ENCODE results near the gene CTAGE8. TPM values are rescaled to one million over a fixed set of nuclear protein-coding genes. Genes with fewer than 3 reads are reported as not detected.
"Not testable (repeated sequence)": the region's sequence is repeated elsewhere in the genome, so short reads cannot be mapped to it uniquely, and the experiment has no call there.

The CTAGE8 gene, protein sequence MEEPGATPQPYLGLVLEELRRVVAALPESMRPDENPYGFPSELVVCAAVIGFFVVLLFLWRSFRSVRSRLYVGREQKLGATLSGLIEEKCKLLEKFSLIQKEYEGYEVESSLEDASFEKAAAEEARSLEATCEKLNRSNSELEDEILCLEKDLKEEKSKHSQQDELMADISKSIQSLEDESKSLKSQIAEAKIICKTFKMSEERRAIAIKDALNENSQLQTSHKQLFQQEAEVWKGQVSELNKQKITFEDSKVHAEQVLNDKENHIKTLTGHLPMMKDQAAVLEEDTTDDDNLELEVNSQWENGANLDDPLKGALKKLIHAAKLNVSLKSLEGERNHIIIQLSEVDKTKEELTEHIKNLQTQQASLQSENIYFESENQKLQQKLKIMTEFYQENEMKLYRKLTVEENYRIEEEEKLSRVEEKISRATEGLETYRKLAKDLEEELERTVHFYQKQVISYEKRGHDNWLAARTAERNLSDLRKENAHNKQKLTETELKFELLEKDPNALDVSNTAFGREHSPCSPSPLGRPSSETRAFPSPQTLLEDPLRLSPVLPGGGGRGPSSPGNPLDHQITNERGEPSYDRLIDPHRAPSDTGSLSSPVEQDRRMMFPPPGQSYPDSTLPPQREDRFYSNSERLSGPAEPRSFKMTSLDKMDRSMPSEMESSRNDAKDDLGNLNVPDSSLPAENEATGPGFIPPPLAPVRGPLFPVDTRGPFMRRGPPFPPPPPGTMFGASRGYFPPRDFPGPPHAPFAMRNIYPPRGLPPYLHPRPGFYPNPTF
- 1 to 10 TPM in 1 of 4 donors, under 1 TPM in 3; 0.32 to 1.3 (median 0.56) TPM for total RNA-seq

DNA sequence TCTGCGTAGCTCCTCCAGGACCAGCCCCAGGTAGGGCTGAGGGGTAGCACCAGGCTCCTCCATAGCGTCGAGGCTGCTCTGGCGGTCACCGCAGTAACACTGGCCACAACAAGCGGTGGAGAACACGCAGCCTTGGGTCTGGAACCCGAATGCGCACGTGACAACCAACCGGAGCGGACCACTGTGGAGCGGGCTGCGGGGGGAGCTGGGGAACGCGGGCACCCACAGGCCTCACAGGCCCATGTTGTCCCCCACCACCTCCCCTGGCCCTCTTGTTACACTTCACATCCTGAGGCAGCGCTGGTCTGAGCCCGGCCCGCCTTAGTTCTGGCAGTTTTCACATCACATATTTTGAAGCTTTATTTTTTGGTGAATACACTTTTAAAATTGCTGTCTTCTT lies at the start of gene CTAGE8:
Gene CTAGE8, minus strand, starts transcription at position 101 of the 400 bp plus-strand sequence. Its CDS starts 38 bp downstream, at position 63.
- not testable (repeated sequence) for ATAC-seq (ENCODE audit: low FRiP score); DNase-seq (ENCODE audit: low spot score)

DNA sequence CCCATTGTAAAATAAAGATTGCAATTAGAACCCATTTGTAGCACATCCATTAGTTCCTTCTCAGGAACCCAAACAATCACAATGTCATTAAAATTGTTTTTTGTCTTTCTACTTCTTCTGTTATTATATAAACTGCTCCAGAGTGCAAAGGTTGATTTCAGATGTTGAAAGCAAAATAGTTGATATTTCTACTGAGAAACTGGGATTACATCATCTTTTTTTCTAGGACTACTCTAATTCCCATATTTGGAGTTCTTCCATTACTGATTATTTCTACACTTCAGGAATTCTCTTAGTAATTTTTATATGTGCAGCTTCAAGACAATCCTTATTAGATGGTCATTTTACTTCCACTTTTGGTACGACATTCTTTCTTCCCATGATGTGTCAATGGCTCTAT lies 48.4 kb upstream of the CTAGE8 start:
- ATAC-seq (ENCODE audit: low FRiP score); DNase-seq (ENCODE audit: low spot score): not testable (repeated sequence)

DNA sequence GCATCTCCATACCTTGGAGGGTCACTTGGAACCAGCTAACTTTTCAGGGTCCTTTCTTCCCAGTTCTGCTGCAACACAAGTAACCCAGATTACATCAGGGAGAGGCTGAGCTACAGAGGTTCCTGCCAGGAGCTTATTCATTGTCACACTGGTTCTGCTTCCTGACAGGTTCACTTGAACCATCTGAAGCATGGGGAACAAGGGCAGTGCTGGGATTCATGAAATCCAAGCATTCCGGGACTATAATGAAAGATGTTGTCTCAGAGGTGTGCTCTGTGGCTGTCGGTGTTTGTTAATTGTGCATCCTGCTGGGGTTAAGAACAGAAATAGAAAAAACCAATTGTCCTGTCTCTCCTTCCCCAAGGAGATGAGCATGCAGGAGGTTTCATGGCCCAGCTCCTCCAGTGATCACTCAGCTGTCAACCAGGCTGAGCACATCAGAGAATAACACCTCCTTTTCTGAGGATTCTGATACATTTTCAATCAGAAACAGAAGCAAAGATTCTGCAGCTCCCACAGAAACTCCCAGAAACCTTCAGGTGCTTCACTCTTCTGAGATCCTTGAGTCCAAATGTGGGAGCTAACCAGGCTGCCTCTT lies 42.9 kb upstream of the CTAGE8 start, which contains the start of gene OR2A1:
Gene OR2A1, plus strand, starts transcription at position 548 of the 598 bp plus-strand sequence. CDS start 5,706 bp downstream, outside the sequence.
- not testable (repeated sequence) for ATAC-seq (ENCODE audit: low FRiP score); DNase-seq (ENCODE audit: low spot score)

DNA sequence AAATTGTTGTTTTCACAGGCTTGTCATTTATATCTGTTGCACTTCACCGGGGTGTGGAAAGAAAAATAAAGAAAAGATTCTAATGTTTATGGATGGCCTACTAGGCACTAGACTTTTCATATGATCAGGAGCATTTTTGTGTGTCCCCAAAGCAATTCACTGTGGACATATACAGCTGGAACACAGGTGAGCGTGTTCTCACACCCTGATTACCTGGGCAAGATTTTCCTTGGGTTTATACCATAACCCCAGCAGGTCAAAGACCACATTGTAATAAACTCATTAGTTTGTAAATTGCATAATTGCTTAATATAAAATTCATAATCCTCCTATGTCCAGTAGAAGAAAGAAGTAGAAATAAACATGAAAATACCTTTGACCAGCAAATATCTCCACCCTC lies 42.1 kb upstream of the CTAGE8 start:
- ATAC-seq (ENCODE audit: low FRiP score); DNase-seq (ENCODE audit: low spot score): not testable (repeated sequence)

DNA sequence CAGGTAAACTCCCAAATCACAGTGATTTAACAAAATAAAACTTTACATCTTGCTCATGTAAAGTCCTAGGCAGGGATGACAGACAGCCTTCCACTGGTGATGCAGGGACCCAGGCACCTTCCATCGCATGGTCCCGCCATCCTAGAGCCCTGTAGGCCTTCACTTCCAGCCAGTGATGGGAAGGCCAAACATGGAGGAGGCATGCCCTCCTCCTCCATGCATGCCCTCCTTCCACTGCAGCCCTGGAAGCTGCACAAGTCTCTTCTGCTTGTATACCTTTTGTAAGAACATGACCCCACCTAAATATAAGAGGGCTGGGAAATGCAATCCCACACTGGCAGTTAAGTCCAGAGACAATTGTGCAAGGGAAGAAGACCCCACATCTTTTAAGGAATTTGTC lies 40.6 kb upstream of the CTAGE8 start:
- DNase-seq (ENCODE audit: low spot score); ATAC-seq (ENCODE audit: low FRiP score): not testable (repeated sequence)

DNA sequence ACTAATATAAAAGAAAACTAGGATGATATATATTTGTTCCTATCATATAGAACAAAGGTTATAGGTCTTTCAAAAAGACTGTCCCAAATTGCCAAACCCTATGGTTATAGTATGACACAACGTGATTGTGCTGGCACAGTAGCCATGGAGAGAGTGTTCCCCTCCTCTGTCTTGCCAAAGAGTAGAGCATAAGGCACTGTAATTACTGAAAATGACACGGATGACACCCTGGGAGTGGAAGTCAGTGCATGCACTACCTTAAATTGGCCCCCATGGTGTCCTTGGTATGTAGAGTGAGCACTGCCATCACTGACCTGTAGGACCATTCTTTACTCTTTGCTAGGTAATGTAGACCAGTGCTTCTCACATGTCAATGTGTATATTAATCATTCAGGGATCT lies 36.1 kb upstream of the CTAGE8 start:
- DNase-seq (ENCODE audit: low spot score); ATAC-seq (ENCODE audit: low FRiP score): not testable (repeated sequence)

DNA sequence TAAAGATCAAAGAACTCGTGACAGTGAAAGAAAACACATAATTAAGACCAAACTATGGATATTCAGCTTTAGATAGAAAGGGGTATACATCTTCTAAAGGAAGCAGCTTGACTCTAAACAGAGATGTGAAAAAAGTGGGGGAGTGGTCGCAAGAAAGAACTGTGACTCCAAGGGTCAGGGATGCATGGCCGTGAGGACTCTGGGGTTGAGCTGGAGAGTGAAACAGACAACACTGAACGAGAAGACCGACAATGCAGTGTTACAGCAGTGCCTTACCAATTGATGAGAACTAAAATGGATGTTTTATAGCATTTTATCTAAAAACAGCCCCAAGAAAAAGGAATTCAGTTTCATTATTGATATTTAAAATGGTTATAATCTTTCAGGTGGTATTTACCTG lies 34.5 kb upstream of the CTAGE8 start:
- DNase-seq (ENCODE audit: low spot score); ATAC-seq (ENCODE audit: low FRiP score): not testable (repeated sequence)

DNA sequence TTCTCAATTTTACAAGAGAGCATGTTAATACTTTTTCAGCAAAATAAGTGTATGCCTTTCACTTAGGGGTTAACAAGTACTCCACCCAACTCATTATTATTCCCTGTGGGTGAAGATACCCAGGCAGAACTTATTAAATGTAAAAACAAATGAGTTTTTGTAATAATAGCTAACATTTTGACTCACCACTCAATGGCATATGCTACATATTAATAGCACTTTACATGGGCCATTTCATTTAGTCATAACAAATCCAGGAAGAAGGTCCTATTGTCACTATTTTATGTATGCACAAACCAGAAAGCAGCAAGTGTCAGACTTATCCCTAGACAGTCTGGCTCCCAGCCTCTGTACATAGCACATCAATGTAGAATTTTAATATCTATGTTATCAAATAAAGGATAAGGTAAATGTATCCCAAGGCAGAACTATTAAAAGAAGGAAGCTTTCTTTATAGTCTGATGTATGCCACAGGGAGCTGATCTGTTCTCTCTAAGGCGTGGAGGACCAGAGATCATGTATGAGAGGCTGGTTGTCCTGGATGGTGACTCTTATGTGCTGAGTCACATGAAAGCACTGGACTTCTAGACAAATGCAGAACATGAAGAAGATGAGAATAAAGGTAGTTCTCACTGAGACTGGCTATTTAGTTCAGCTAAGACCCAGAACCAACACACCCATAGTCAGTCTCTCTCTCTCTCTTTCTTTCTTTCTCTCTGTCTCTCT lies 33.7 kb upstream of the CTAGE8 start:
- not testable (repeated sequence) for DNase-seq (ENCODE audit: low spot score); ATAC-seq (ENCODE audit: low FRiP score)

DNA sequence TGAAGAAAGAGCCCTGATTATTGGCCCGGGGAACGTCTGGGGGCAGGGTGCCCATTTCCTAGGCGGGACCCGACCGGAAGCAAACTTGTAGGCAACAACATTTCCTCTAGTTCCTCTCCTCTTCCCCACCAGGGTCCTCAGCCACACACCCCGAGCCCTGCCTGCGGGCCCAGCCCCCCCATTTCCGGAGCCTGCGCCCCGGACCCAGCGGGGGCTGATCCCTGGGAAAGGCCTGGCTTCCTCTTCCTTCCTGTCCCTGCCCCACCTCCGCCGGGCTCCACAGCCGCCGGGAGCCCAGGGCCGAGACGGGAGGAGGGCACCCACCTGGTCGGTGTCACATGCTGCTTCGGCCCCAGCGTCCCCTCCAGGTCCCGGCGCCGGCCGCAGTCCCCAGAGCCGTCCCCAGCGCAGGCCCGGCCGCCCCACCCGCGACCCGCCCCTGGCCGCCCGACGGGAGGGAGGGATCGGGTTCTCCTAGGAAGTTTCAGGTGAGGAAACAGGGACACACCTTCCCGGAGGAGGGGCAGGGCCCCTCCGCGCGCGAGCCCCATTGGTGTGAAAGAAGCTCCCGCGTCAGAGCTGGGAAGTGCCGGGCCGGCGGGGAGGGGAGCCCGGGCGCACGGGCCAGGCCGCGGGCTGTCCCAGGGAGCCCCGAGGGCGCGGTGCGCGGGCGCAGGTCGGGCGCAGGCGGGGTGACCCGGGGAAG lies 24.9 kb upstream of the CTAGE8 start:
- ATAC-seq (ENCODE audit: low FRiP score) = peak; percentile 98
- not testable (repeated sequence) for DNase-seq (ENCODE audit: low spot score)

DNA sequence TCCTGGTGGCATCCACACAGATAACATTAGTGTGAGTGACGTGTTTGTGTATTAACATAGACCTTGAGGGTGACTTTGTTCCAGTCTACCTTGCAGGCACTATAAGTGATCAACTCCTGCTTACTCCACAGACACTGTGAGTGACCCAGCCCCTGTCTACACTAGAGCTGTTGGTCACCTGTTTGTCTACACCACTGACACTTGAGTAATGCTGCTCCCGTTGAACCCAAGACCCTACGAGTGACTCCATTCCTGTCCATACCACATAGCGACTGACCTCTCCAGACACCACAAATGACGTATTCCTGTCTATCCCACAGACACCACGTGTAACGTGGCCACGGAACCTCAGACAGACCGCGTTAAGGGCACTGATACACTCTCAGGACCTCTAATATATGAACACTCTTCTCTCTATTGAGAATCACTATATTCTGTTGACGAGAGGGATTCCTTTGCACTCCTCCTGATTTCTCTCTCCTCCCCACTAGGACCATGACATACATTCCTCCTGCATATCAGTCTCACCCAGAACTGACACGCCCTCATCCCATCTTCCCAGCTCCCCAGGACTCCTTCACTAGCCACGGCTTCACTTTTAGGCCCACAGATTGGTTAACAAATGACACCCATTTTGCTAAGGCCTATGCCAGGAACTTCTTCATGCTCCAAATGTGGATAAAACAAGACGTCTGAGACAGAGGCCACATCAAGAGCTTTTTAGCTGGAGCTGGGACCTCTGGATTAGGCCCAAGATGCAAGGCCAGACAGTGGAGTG lies 23.5 kb upstream of the CTAGE8 start:
- not testable (repeated sequence) for ATAC-seq (ENCODE audit: low FRiP score); DNase-seq (ENCODE audit: low spot score)

DNA sequence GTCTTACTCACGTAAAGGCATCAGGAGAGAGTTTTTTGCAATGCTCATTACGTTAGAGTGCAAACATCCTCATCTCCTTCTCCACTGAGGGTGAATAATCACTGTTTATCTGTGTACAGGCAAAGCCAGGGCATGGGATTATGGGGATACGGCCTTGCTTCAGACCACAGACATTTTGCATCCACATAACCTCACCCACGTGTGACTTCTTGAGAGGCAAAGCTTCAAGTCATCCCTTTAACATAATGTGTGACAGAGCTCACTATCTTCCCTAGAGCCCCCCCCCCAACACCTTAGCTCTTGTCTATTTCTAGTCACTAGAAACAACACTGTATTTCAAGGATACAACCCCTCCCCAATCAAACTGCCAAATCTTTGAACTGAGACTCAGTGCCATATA lies 22.5 kb upstream of the CTAGE8 start:
- not testable (repeated sequence) for ATAC-seq (ENCODE audit: low FRiP score); DNase-seq (ENCODE audit: low spot score)

DNA sequence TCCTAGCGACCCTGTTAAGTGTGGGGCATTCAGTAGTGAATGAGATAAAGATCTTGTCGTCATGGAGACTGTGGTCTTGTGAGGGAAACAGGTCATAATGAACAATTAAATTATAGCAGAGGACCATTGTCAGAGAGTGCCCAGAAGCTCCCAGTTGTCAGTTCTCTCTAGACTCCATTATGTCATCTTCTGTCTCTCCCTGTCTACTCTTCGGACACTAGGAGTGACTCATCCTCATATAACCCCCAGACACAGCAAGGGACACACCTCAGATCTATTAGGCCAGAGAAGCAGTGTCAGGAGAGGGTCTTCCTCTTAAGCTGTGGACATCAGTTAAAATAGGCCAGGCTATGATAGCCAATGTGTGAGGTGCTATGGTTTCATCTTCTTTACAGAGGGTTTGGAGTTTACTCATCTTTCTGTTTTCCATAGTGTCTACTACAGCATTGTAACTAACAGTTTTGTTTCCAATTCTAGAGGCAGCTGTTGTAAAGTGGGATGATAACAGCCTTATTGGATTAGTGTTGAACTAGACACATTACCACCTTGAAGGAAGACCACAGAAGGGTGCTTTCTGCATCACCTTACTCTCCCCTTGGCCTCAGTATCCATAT lies 18.2 kb upstream of the CTAGE8 start:
- DNase-seq (ENCODE audit: low spot score); ATAC-seq (ENCODE audit: low FRiP score): not testable (repeated sequence)

DNA sequence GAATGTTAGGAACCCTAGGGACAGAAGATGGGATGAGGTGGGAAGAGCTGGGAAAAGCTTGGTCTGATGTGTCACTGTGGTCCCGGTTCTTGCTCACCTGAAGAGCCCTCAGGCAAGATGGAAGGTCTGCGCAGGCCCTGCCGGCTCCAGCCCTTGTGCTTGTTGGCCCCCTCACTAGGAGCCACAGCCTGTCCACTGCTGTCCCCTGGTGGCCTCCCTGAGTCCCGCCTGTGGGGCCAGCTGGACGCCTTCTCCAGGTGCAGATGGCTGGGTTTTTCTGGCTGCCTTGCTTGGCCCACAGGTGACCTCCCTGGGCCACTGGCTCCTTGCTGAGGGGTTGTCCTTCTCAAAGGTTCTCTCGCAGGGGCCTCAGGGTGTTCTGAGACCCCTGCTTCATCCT lies 14.6 kb upstream of the CTAGE8 start:
- DNase-seq (ENCODE audit: low spot score); ATAC-seq (ENCODE audit: low FRiP score): not testable (repeated sequence)

DNA sequence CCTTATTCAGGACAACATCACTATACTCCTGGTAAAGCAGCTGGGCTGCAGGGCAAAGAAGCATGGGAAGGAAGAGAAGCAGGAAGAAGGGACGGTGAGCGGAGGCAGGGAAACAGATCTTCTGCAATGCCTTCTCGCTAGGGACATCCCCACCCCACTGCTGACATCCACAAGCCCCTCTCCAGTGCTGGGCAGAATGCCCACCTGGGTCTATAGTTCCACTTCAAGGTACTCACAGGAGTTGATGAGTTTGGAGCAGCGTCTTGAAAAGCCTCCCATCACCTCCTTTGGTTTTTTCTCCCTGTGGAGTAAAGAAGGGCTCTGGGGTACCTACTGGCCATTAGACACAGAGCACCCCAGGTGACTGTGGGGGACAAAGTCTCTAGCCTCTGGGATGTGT lies 13.4 kb upstream of the CTAGE8 start:
- DNase-seq (ENCODE audit: low spot score) = not testable (repeated sequence)

DNA sequence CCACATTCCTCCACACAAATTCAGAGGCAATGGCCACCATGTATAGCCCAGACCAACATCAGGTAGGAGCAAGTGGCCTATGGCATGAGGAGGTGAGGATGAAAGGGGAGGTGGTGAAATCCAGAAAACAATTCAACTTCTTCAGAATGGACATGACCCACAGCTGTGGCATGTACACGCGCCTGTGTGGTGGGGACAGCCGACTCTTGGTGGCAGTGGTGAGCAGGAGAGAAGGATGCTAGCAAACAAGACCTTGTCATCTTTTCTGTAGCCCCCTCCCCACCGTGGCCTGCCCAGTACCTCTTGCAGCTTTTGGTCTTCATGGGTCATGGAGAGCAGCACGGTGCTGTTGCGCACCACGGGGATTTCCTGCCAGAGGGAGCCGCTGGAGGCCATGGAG lies 12.9 kb upstream of the CTAGE8 start:
- ATAC-seq (ENCODE audit: low FRiP score); DNase-seq (ENCODE audit: low spot score): not testable (repeated sequence)

More for the DNA sequence above, 13.4 kb upstream of the CTAGE8 start:
- ATAC-seq (ENCODE audit: low FRiP score) = peak; percentile 23

DNA sequence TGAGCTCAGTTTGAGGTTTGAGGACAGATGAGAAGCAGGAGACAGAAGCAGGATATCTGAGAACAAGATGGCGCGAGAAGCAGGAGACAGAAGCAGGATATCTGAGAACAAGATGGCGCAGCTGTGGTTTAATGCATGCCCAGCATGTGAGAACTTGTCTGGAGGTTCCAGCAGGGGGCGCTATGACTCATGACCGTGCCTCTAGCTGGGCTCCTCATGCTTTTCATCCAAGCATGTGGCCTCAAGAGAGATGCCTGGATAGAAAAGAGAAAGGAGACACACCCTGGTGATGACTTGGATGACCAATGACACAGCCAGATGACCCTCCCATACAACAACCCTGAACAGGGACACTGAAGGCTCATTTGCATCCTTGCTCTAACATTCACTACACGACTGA lies 10.9 kb upstream of the CTAGE8 start:
- DNase-seq (ENCODE audit: low spot score) = not testable (repeated sequence)
- peak; percentile 21 for ATAC-seq (ENCODE audit: low FRiP score)

DNA sequence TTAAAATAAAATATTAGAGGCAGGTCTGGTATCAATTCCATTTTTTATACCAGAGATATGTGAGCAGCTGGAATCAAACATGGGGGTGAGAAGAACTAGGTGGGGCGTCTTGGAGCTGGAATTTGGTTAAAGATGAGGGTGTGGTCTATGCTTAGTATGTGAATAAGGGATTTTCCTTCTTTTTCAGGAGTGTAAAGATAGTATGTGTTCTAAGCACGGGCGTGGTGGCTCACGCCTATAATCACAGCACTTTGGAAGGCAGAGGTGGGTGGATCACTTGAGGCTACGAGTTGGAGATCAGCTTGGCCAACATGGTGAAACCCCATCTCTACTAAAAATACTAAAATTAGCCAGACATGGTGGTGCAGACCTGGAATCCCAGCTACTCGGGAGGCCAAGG lies 6.2 kb upstream of the CTAGE8 start:
- ATAC-seq (ENCODE audit: low FRiP score); DNase-seq (ENCODE audit: low spot score): not testable (repeated sequence)
